NCI-H1417 (cell line): ENCODE data around the gene HSD11B2.

Experiments
- DNase-seq, 3 experiments: peaks; one replicate each; lab custom pipeline; 2025; lab: John Stamatoyannopoulos, UW

The HSD11B2 gene

GRCh38 chr16:67396159-67397035 lies 34.5 kb upstream of the HSD11B2 start:
- peak; percentile 93 to 99 (median 94) for DNase-seq

- DNase-seq, result peak in 1 of 3 experiments; percentile 39
These were observed 33.7 kb upstream of the HSD11B2 start for GRCh38 chr16:67397036-67397801.

DNA sequence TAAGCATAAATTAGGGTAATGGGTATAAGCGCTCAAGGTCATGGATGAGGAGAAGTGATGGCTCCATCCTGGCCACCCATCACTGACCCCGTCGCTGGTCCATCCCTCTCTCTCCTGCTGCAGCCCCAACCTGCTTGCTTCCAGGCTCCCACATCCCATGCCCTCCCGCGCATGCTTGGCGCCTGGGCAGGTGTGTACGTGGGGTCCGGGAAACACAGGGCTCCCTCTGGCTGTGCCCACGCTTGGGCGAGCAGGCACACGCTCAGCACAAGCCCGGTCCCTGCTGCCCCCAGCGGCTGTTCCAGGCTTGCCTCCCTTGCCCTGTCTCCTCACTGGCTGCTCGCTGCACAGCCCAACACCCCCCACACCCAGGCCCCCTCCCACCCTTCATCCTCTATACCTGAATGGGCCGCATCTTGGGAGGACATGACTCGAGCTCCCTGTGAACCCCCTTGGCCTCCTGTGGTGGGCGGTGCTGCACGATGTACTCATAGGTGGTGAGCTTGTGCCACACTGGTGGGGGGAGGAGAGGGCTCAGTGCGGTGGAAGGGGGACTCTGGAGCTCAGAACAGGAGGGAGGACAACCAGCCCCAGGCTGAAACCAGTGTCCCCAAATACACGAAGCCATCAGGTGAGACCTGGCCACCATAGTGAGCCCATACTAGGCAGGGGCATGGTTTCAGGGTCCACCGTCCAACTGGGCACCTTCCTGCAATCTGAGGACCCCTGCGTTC lies 32.9 kb upstream of the HSD11B2 start:
- DNase-seq, result peak in 2 of 3 experiments; percentile 8 to 19

DNA sequence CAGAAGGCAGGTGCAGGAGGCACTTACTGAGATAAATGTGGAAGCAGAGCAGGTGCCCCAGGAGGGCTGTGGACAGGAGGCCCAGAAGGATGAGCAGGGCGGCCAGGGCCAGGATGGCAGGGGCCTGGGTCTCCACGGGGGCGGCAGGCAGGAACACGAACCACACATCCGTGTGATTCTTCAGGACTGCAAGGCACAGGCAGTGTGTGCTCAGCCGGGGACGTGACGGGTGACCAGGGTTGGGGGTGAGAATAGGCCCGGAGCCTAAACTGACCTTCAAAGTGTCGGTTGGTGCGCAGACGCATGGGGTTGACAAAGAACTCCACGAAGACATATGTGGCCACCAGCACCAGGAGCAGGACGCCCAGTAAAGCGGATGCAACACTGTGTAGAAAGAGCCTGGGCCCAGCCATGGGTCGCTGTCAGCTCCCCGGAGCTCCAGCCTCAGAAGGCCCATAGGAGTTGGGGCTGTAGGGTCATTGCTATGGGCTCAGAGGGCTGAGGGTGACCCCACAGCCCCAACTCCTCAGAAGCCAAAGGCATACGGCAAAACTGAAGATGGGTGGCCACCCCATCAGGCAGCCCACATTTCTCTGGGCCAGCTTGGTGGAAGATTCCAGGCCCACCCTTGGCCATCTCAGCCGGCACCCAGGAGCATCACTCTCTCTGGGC lies 32.2 kb upstream of the HSD11B2 start:
- no peak for DNase-seq

DNA sequence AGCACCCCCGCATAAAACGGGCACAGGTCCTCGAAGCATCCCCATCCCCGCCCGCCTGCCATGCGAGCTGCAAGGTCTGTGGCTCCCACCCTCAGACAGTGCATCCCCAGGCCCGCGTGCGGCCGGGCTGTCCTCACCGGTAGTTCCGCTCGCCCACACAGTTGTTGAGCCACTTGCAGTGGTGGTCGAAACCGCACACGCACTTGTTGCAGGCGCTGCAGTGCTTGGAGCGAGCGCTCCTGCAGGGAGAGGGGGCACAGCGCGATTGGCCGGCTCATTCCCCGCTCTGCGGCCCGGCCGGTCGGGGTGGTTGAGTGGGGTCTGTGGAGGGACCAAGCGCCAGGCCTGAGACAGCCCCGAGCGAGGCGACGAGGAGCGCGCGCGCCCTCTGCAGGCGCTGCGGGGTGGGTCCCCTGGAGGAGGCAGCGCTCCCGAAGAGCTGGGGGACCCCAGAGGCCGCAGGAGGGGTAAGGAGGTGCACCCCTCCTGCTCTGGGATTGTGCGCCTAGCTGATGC lies 31.6 kb upstream of the HSD11B2 start:
- DNase-seq, result peak in 1 of 3 experiments; percentile 17

DNA sequence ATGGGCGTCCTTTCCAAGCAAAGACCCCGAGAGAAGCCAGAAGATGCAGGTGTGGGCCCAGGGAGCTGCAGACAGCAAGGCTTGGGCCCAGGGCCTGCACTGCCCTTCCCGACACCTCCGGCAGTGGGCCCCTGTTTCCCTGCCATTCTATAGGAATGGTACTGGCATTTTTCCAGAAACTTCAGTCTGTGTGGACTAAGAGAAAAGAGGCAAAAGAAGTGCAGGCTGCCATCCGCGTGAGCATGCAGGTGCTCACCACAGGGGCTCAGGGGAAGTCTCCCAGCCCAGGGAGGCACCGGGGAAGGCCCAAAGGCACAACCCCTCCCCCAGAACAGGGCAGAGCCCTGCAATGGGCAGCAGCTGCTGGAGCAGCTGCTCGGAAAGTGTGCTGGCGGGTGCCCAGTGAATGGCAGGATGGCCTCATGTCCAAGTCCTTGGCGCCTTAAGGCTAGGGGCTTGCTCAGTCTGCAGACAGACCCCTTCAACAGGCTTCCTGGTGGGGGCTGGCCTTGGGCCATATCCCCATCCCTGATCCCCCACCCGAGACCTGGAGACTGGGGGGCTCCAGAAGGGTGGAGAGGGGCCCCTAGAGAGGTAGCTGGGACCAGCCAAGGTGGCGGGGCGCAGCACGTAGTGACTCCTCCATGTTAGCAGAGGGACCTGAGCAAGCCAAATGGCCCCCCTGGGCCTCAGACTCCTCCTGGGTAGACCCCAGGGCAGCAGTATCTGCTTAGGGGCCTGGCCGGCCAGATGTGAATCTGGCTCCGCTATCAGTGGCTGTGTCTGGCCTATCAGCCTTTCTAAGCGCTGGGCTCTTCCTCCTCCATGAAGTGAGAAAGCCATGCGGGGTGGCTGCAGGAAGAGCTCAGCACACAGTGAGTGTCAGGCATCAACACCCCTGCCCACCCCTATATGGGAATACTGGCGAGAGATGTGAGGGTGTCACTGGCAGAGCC lies 30.9 kb upstream of the HSD11B2 start:
- peak; percentile 26 to 90 (median 81) for DNase-seq

- DNase-seq, result no peak
These were observed 30.0 kb upstream of the HSD11B2 start for GRCh38 chr16:67400901-67401300.

DNA sequence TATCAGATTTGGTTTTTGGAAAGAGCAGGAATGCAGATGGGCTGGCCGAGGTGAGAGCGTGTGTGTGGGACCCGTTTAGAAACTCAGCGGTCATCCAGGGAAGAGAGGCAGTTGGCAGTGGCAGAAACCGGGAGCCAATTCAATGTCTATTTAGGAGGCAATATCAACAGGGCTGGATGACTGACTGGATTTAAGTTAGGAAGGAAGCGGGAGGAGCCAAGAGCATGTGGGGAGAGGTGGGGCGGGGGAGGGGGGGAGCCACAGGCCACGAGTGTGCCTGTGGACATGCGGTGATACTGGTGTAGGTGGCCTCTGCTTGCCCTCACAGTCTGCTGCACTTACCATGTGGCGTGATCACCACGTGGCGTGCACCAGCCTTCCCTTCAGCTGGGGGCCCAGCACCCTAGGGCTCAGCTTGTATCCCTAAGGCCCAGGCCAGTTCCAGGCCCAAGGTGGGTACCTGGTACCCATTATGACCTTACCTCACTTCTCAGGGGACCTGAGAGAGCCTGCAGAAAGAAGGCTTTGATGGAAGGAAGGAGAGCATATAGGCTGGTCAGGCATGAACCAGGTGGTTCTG lies 26.9 kb upstream of the HSD11B2 start:
- no peak for DNase-seq

GRCh38 chr16:67404740-67405226 lies 26.1 kb upstream of the HSD11B2 start:
- peak in 2 of 3 experiments; percentile 6 to 28 for DNase-seq

DNA sequence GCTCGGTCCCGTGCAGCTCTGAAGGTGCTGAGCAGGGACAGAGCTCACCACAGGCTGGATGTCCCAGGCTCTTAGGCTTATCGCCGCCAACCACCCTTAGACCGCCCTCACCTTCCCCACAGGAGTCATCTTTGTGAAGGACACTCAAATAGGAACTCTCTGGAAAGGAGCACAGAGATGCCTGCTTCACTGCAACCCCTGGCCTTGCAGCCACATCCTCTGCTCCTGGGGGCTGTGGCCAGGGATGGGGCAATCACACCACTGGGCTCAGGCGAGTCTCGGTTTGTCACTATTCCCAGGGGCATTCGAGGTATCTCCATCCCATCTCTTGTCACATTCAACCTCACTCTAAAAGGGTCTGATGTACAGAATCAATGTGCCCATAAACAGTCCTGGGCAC lies 25.6 kb upstream of the HSD11B2 start:
- DNase-seq, result no peak

DNA sequence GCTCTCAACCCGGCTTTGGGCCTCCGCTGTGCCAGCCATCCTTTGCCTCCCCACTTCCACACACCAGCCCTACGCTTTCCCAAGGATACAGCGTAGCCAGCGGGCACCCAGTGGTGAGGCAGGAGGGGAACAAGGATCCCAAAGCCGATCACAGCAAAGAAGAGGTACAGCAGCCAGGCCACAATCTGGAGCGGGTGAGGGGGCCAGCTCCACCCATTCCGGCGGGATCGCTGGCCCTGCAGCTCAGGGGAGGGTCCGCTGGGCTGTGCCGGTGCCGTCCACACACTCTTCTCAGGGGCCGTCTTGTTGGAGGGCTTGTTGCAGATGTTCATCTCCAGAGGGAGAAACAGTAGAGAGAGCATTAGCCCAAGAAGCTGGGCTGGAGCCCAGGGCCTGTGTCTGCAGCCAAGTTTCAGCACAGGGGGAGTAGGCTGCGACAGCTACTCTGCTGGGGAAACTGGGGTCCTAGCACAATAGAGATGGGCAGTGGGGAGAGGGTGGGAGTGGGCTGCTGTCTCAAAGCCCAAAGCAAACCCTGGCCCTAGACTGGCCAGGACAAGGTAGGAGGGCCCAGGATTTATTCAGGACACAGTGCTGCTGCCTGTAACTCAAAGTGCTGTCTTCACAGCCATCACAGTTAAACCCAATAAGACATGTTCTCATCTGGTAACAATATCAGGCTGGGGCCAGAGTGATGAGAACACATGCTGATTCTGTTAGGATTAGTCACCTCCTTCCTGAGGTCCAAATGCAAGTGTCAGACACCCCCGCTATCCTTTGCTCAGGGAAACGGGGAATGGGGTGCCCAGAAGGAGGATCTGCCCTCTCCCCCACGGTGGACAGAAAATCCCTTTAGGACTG lies 24.6 kb upstream of the HSD11B2 start:
- DNase-seq, result no peak

GRCh38 chr16:67407176-67407787 lies 23.6 kb upstream of the HSD11B2 start:
- DNase-seq, result no peak

DNA sequence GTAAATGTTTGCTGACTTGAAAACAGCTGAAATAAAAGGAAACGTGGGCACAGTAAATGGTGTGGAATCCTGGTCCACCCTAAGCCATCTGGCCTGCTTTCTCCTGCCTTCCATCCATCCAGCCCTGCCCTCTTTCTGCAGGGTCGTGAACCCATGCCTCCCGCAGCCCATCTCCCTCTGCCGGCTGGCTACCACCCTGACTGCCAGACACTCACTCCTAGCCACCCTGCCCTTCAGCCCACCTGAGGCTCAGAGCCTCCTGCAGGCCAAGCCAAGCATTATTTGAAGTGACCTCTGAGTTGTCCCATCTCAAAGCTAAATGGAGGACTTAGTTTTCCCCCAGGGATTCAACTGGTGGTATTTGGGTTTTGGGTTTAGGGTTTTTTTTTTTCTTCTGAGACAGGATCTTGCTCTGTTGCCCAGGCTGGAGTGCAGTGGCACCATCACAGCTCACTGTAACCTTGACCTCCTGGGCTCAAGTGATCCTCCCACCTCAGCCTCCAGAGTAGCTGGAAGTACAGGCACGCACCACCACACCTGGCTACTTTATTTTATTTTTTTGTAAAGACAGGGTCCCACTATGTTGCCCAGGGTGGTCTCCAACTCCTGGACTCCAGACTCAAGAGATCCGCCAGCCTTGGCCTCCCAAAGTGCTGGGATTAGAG lies 23.0 kb upstream of the HSD11B2 start:
- DNase-seq, result no peak

DNA sequence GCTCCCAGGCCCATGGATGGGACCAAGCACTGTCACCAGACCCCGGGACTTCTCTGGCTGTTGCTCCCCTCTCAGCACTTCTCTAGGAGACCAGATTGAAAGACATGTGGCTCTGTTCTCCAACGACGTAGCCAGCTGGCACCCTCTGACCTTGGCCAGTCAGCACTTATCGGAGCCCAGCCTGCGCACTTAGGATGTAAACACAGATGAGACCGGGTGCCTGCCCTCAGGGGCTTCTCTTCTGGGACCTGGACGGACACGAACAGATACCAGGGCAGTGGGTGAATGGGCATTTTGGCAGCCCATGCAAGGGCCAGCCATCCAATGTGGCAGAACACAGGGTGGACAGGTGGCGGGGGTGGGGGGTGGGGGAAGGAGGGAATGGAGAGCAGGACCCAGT lies 21.3 kb upstream of the HSD11B2 start:
- no peak for DNase-seq

- DNase-seq, result no peak
These were observed 19.6 kb upstream of the HSD11B2 start for GRCh38 chr16:67411339-67411738.

- DNase-seq, result no peak
These were observed 18.6 kb upstream of the HSD11B2 start for GRCh38 chr16:67412294-67412693.

DNA sequence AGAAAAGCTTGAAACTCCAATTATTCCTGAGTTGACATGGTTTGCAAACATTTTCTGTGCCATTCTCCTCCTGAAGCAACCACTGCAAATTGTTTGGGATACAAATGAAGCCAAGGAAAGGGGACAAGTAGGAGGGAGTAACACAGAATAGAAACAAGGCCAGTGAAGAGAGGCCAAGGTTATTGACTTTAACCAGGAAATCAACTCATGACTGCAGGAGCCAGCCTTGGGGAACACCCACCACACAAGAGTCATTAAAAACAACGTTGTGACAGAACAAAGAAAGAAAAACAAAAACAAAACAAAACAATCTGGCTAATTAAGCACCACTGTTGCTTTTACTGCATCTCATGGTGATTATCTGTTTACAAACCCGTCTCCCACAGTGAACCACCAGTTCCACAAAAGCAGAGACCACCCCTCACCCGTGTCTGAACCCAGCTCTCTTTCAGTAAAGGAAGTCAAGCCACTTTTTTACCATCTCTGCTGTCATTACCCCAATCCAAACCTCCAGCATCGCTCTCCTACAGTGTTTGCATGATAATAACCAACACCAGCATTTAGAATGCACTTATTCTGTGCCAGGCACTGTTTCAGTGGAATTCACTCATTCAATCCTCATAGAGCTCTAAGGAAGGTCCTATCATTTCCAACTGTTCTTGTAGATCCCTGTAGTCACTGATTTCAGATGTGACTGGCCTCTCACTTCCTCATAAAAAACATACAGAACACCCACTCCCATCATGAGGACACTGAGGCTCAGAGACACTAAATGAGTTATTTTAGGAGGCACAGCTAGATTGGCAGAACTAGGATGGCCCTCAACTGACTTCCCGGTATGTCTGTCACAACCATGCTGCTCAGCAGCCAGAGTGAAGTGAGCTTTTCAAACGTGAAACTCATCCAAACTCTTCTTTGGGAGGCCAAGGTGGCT lies 16.7 kb upstream of the HSD11B2 start:
- DNase-seq, result peak in 1 of 3 experiments; percentile 8
